ENCODE results near the gene BBC3. TPM values are rescaled to one million over a fixed set of nuclear protein-coding genes. Genes with fewer than 3 reads are reported as not detected.

The BBC3 gene
- total and polyA plus RNA-seq, 9 donors = 0.23 to 13.2 (median 6.3) TPM

DNA sequence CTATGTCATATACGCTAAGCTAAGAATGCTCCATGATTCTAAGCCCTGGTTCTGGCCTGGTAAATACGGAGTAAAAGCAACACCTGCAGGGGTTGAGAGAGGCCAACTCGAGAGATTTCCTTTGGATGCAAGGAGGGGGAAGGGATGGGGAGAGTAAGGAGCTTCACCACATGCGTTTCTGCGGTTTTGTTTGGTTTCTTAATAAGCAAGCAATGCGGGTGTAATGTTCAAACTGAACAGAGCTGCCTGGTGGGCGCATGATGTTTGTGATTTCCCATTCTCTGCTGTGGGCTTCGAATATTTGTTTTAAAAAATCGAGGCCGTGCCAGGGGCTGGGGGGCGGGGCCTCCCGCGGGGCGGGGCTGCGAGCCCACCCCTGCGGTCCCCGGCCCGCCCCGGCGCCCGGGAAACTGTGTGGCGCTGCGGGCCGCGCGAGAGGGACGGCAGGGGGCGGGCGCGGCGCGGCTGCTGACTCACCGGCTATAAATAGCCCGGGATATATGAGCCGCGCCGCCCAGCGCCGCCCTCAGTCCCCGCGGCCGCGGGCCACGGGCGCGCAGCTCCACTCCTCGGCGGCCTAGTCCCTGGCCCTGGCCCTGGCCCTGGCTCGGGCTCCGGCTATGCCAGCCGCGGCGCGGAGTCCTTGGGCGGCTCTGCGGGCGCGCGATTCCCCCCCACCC lies 5.1 kb downstream of the BBC3 start:
- 2 to 3% (median 3%) methylated on average over 52 to 59 of the region's 59 CpGs for WGBS, 3 donors
- Histone ChIP-seq H3K4me3 (peak overlapping the region; percentile 64), H3K4me1 (ENCODE audit: insufficient read depth) (peaks cover 7% of the 10 kb centered on the region), H3K27me3 (no peaks in the 10 kb centered on the region), H3K9me3 (no peaks in the 10 kb centered on the region), H3K27ac (peak overlapping the region; percentile 95 to 96), H3K36me3 (no peaks in the 10 kb centered on the region)
- intact Hi-C loops (cut with DNase I) = no loop called here
- peak; percentile 88 to 95 (median 93) for DNase-seq
- TF ChIP-seq POLR2A (IDR thresholded peaks at IDR 0.05) = peak; percentile 100
- TF ChIP-seq, protein P1, sequence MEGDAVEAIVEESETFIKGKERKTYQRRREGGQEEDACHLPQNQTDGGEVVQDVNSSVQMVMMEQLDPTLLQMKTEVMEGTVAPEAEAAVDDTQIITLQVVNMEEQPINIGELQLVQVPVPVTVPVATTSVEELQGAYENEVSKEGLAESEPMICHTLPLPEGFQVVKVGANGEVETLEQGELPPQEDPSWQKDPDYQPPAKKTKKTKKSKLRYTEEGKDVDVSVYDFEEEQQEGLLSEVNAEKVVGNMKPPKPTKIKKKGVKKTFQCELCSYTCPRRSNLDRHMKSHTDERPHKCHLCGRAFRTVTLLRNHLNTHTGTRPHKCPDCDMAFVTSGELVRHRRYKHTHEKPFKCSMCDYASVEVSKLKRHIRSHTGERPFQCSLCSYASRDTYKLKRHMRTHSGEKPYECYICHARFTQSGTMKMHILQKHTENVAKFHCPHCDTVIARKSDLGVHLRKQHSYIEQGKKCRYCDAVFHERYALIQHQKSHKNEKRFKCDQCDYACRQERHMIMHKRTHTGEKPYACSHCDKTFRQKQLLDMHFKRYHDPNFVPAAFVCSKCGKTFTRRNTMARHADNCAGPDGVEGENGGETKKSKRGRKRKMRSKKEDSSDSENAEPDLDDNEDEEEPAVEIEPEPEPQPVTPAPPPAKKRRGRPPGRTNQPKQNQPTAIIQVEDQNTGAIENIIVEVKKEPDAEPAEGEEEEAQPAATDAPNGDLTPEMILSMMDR (IDR thresholded peaks at IDR 0.05) = peak; percentile 25 to 88 (median 83)
- no peak for TF ChIP-seq EP300 (IDR thresholded peaks at IDR 0.05)

DNA sequence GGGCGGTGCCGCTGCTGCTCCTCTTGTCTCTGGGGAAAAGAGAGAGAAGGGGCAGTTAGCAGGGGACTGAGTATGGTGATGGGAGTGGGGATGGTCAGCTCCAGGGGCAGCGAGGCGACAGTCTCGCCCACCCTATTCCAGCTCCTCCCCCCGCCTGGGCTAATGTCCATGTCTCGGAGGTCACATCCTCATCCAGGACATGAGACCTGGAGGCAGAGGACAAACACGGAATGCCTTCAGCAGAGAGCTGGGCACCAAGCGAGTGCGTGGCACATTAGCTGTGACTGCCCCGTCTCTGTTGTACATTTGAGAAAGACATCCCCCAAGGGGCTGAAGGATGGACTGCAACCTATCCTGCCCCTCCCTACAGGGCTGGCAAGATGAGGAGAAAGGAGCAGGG lies 9.1 kb downstream of the BBC3 start:
- Histone ChIP-seq H3K27ac (no peak overlapping the region), H3K4me1 (ENCODE audit: insufficient read depth) (peaks cover 3% of the 10 kb centered on the region), H3K36me3 (no peaks in the 10 kb centered on the region), H3K27me3 (no peaks in the 10 kb centered on the region), H3K9me3 (no peaks in the 10 kb centered on the region), H3K4me3 (no peak overlapping the region)
- 92 to 96% (median 95%) methylated on average over 11 of the region's 11 CpGs for WGBS, 3 donors
- DNase-seq = no peak
- no peak for TF ChIP-seq POLR2A (IDR thresholded peaks at IDR 0.05)
- intact Hi-C loops (cut with DNase I) = no loop called here

DNA sequence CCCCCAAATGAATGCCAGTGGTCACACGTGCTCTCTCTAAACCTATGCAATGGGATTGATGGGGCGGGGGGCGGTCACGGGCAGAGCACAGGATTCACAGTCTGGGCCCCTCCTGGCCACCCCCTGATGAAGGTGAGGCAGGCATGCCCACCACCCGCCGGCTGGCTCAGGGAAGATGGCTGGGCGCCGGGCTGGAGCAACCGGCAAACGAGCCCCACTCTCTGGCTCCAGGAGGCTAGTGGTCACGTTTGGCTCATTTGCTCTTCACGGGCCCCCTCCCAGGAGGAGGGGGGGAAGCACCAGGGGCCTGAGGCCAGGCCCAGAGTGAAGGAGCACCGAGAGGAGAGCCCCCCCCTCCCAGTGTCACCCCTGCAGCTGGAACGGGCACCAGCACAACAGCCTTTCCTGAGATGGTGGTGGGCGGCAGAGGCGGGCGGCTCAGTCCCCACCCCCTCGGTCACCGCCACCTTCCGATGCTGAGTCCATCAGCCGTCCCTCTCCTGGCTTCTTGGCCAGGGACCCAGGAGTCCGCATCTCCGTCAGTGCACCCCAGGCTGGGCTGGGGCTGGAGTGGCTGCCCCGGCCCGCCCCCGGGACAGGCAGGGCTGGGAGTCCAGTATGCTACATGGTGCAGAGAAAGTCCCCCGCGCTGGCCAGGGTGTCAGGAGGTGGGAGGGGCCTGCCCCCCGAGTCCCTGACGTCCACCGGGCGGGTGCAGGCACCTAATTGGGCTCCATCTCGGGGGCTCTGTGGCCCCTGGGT lies 9.7 kb downstream of the BBC3 start:
- Histone ChIP-seq H3K27me3 (no peaks in the 10 kb centered on the region), H3K4me1 (ENCODE audit: insufficient read depth) (no peaks in the 10 kb centered on the region), H3K36me3 (no peaks in the 10 kb centered on the region), H3K4me3 (no peak overlapping the region), H3K27ac (no peak overlapping the region), H3K9me3 (no peaks in the 10 kb centered on the region)
- intact Hi-C loops (cut with DNase I) = no loop called here
- WGBS, 3 donors = 76 to 79% (median 77%) methylated on average over 25 to 33 of the region's 33 CpGs
- DNase-seq = no peak
- TF ChIP-seq POLR2A (IDR thresholded peaks at IDR 0.05) = no peak
- TF ChIP-seq, protein P1 (IDR thresholded peaks at IDR 0.05) = no peak

DNA sequence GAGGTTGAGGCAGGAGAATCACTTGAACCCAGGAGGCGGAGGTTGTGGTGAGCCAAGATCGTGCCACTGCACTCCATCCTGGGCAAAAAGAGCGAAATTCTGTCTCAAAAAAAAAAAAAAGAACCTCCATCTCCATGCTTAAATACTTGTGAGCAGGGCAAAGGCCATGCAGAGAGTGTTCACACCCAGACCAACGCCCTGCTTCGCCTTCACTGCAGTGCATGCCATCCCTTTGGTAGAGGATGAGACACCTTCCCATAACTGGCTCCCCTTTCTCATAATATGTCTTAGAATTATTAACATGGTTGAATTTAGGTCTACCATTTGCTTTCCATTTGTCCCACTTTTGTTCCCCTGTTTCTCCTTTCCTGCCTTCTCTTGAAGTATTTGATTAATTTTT lies 15.4 kb downstream of the BBC3 start:
- DNase-seq = no peak
- Histone ChIP-seq H3K36me3 (no peaks in the 10 kb centered on the region), H3K27ac (no peak overlapping the region), H3K4me1 (ENCODE audit: insufficient read depth) (peaks cover under 1% of the 10 kb centered on the region), H3K9me3 (no peaks in the 10 kb centered on the region), H3K27me3 (no peaks in the 10 kb centered on the region), H3K4me3 (no peak overlapping the region)
- intact Hi-C loops (cut with DNase I) = no loop called here
- no peak for TF ChIP-seq EP300 (IDR thresholded peaks at IDR 0.05)
- no peak for TF ChIP-seq POLR2A (IDR thresholded peaks at IDR 0.05)
- TF ChIP-seq, protein P1 (IDR thresholded peaks at IDR 0.05) = no peak
- WGBS, 3 donors = 95 to 96% (median 96%) methylated on average over 5 of the region's 5 CpGs

Data from ovary (tissue), 9 donors.